Hepatocyte (in vitro differentiated cells): ENCODE measurements around the gene GP1BB. TPM values are rescaled to one million over a fixed set of nuclear protein-coding genes. Genes with fewer than 3 reads are reported as not detected.
A peak's percentile ranks its signal among the peaks of the same experiment; 100 is the strongest.

Source experiments
- DNase-seq: peaks from one replicate; pipeline ENCODE4 v3.0.0-alpha.2; 2016; ENCODE audit warnings: low spot score
- H2AFZ ChIP-seq: fragments of 200-600 bp; sonication (generic); 2 replicates; pipeline ENCODE4 v1.6.0; 2016; ENCODE audit warnings: antibody characterized with exemption, mild to moderate bottlenecking
- H3K27ac ChIP-seq: fragments of 200-600 bp; sonication (generic); 2 replicates; pipeline ENCODE4 v1.5.1; 2016; ENCODE audit warnings: mild to moderate bottlenecking
- H3K27me3 ChIP-seq: fragments of 200-600 bp; sonication (generic); 2 replicates; pipeline ENCODE4 v1.6.1; 2016
- H3K36me3 ChIP-seq: fragments of 200-600 bp; sonication (generic); replicated peaks from 2 replicates; pipeline ENCODE4 v1.5.1; 2016; ENCODE audit warnings: low read depth; ENCODE audit not compliant: insufficient read depth
- H3K4me1 ChIP-seq: fragments of 200-600 bp; sonication (generic); 2 replicates; pipeline ENCODE4 v1.5.1; 2016; ENCODE audit warnings: mild to moderate bottlenecking, moderate library complexity; ENCODE audit not compliant: insufficient read depth
- H3K4me2 ChIP-seq: fragments of 200-600 bp; sonication (generic); 2 replicates; pipeline ENCODE4 v1.6.0; 2016
- H3K4me3 ChIP-seq: fragments of 200-600 bp; sonication (generic); 2 replicates; pipeline ENCODE4 v1.5.1; 2016; ENCODE audit warnings: mild to moderate bottlenecking
- H3K79me2 ChIP-seq: fragments of 200-600 bp; sonication (generic); 2 replicates; pipeline ENCODE4 v1.6.0; 2017; ENCODE audit warnings: mild to moderate bottlenecking
- H3K9me2 ChIP-seq: fragments of 200-600 bp; sonication (generic); replicated peaks from 2 replicates; pipeline ENCODE4 v1.6.0; 2017; ENCODE audit warnings: mild to moderate bottlenecking; ENCODE audit not compliant: insufficient read depth
- H3K9me3 ChIP-seq: fragments of 200-600 bp; sonication (generic); 2 replicates; pipeline ENCODE4 v1.5.1; 2016; ENCODE audit warnings: low read depth, mild to moderate bottlenecking
- H4K20me1 ChIP-seq: fragments of 200-600 bp; sonication (generic); 2 replicates; pipeline ENCODE4 v1.6.0; 2016; ENCODE audit warnings: mild to moderate bottlenecking; ENCODE audit not compliant: insufficient read depth, poor library complexity, severe bottlenecking
- EZH2 ChIP-seq: fragments of 200-600 bp; sonication (generic); IDR thresholded peaks from 2 replicates; pipeline ENCODE4 v1.6.1; 2016; ENCODE audit warnings: antibody characterized with exemption, mild to moderate bottlenecking, borderline replicate concordance
- EZH2phosphoT487 ChIP-seq: fragments of 200-600 bp; sonication (generic); IDR thresholded peaks from one replicate; pipeline ENCODE4 v1.6.1; 2018; ENCODE audit warnings: antibody characterized with exemption, mild to moderate bottlenecking, low read depth, moderate library complexity; ENCODE audit not compliant: unreplicated experiment, severe bottlenecking
- WGBS: methylation state at CpG from one replicate; pipeline ENCODE4 v1.1.6; 2016; ENCODE audit warnings: low lambda C conversion rate; ENCODE audit errors: missing lambda C conversion rate; 5-methylcytosine and 5-hydroxymethylcytosine counted together
- polyA plus RNA-seq: library from polyadenylated mRNA; unstranded; fragments of >200 nt; fragmentation: Nextera tagmentation; extraction: Ambion mirVana; gene quantifications from 2 replicates; pipeline ENCODE4 v1.2.1, GENCODE V29; 2016
- total RNA-seq: library from RNA; depleted of rRNA; stranded (reverse); fragments of >200 nt; gene quantifications from 2 replicates; pipeline ENCODE4 v1.2.3, GENCODE V29; 2014
- TF ChIP-seq, protein P1 (sequence below): fragments of 200-600 bp; sonication (generic); IDR thresholded peaks from 2 replicates; pipeline ENCODE4 v1.5.1; 2016; ENCODE audit warnings: antibody characterized with exemption, mild to moderate bottlenecking; ENCODE audit not compliant: poor library complexity

GP1BB gene
- total and polyA plus RNA-seq, 2 experiments from 2014 or later, result 2.5 to 2.8 TPM

- H3K4me3 ChIP-seq, result no peak overlapping the region
- H3K27me3 ChIP-seq, result peaks cover 91% of the 10 kb centered on the region
- no peaks in the 10 kb centered on the region for H3K79me2 ChIP-seq
- whole genome bisulfite sequencing, result 43% methylated on average over 39 of the region's 39 CpGs
- H3K4me1 ChIP-seq, result peaks cover 3% of the 10 kb centered on the region
- DNase-seq, result no peak
- H3K9me3 ChIP-seq, result no peaks in the 10 kb centered on the region
- no peak overlapping the region for H3K4me2 ChIP-seq
- H3K27ac ChIP-seq, result no peak overlapping the region
- no peaks in the 10 kb centered on the region for H3K36me3 ChIP-seq
- TF ChIP-seq EZH2phosphoT487, result no peak
- TF ChIP-seq EZH2, result peak; percentile 69
- TF ChIP-seq, protein P1, sequence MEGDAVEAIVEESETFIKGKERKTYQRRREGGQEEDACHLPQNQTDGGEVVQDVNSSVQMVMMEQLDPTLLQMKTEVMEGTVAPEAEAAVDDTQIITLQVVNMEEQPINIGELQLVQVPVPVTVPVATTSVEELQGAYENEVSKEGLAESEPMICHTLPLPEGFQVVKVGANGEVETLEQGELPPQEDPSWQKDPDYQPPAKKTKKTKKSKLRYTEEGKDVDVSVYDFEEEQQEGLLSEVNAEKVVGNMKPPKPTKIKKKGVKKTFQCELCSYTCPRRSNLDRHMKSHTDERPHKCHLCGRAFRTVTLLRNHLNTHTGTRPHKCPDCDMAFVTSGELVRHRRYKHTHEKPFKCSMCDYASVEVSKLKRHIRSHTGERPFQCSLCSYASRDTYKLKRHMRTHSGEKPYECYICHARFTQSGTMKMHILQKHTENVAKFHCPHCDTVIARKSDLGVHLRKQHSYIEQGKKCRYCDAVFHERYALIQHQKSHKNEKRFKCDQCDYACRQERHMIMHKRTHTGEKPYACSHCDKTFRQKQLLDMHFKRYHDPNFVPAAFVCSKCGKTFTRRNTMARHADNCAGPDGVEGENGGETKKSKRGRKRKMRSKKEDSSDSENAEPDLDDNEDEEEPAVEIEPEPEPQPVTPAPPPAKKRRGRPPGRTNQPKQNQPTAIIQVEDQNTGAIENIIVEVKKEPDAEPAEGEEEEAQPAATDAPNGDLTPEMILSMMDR, result no peak
- no peaks in the 10 kb centered on the region for H3K9me2 ChIP-seq
- H4K20me1 ChIP-seq, result peaks cover 6% of the 10 kb centered on the region
- no peak overlapping the region for H2AFZ ChIP-seq
Observed at GRCh38 chr22:19763458-19764298, 40.3 kb downstream of the GP1BB start.

DNA sequence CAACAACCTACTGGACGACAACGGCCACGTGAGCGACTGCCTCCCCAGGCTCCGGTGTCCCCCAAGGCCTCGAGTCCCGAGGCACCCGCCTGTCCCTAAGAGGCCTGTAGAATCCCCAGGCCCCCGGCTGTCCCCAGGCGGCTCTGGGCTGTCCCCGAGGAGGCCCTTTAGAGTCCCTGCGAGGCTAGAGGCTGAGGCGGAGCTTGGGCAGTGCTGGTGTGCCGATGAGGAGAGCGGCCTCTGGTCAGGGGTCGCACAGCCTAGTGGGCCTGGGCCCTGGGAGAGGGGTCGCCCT, 40.9 kb downstream of the GP1BB start:
- TF ChIP-seq EZH2phosphoT487 (peak; percentile 45), EZH2 (no peak)
- H3K4me1 ChIP-seq, result peaks cover 3% of the 10 kb centered on the region
- WGBS, result 48% methylated on average over 17 of the region's 17 CpGs
- no peak overlapping the region for H3K27ac ChIP-seq
- H2AFZ ChIP-seq, result no peak overlapping the region
- no peak overlapping the region for H3K4me3 ChIP-seq
- H4K20me1 ChIP-seq, result peaks cover 6% of the 10 kb centered on the region
- H3K79me2 ChIP-seq, result no peaks in the 10 kb centered on the region
- H3K9me3 ChIP-seq, result no peaks in the 10 kb centered on the region
- no peaks in the 10 kb centered on the region for H3K9me2 ChIP-seq
- H3K27me3 ChIP-seq, result peaks cover 90% of the 10 kb centered on the region
- H3K4me2 ChIP-seq, result no peak overlapping the region
- DNase-seq, result no peak
- H3K36me3 ChIP-seq, result no peaks in the 10 kb centered on the region

GRCh38 chr22:19764636-19765476, 41.5 kb downstream of the GP1BB start:
- Histone ChIP-seq H3K79me2 (no peaks in the 10 kb centered on the region), H3K27ac (no peak overlapping the region), H2AFZ (no peak overlapping the region), H3K4me2 (peak overlapping the region; percentile 72), H3K9me3 (no peaks in the 10 kb centered on the region), H3K4me3 (no peak overlapping the region), H4K20me1 (peaks cover 4% of the 10 kb centered on the region), H3K36me3 (no peaks in the 10 kb centered on the region), H3K9me2 (no peaks in the 10 kb centered on the region), H3K4me1 (peaks cover 3% of the 10 kb centered on the region), H3K27me3 (peaks cover 90% of the 10 kb centered on the region)
- DNase-seq, result no peak
- TF ChIP-seq, protein P1, result no peak
- peak; percentile 89 for TF ChIP-seq EZH2
- 31% methylated on average over 24 of the region's 25 CpGs for WGBS
